GM18502 (cell line): Measurements from ENCODE around the gene SFPQ.

Source experiments
- ATAC-seq: cut with Tn5 transposase; IDR thresholded peaks from one replicate; pipeline ENCODE4 v1.9.1; 2021; ENCODE audit warnings: mild to moderate bottlenecking; ENCODE audit not compliant: unreplicated experiment, poor library complexity

Gene SFPQ

GRCh38 chr1:35188578-35189392 lies 4.2 kb downstream of the SFPQ start:
- ATAC-seq = no peak

- no peak for ATAC-seq
These were observed 5.1 kb downstream of the SFPQ start for GRCh38 chr1:35187816-35188342.

GRCh38 chr1:35186239-35186638 lies 6.7 kb downstream of the SFPQ start:
- ATAC-seq = no peak

GRCh38 chr1:35185200-35185599 lies 7.7 kb downstream of the SFPQ start:
- ATAC-seq = no peak

- no peak for ATAC-seq
These were observed 8.3 kb downstream of the SFPQ start for GRCh38 chr1:35184495-35185199.

GRCh38 chr1:35181790-35182455 lies 11.0 kb downstream of the SFPQ start:
- no peak for ATAC-seq

- ATAC-seq = no peak
These were observed 12.1 kb downstream of the SFPQ start for GRCh38 chr1:35180776-35181374.

GRCh38 chr1:35179908-35180307 lies 13.0 kb downstream of the SFPQ start:
- no peak for ATAC-seq

- no peak for ATAC-seq
These were observed 14.0 kb downstream of the SFPQ start for GRCh38 chr1:35178874-35179380.

- ATAC-seq = no peak
These were observed 14.7 kb downstream of the SFPQ start for GRCh38 chr1:35178295-35178695.

- ATAC-seq = no peak
These were observed 15.6 kb downstream of the SFPQ start for GRCh38 chr1:35177237-35177786.

GRCh38 chr1:35175602-35176001 lies 17.3 kb downstream of the SFPQ start:
- ATAC-seq = no peak

GRCh38 chr1:35175098-35175576 lies 17.8 kb downstream of the SFPQ start:
- ATAC-seq = no peak

- no peak for ATAC-seq
These were observed 18.9 kb downstream of the SFPQ start for GRCh38 chr1:35173909-35174540.

- no peak for ATAC-seq
These were observed 19.5 kb downstream of the SFPQ start for GRCh38 chr1:35173491-35173890.

- no peak for ATAC-seq
These were observed 20.9 kb downstream of the SFPQ start for GRCh38 chr1:35172022-35172421.

- ATAC-seq = no peak
These were observed 21.4 kb downstream of the SFPQ start for GRCh38 chr1:35171579-35171978.

GRCh38 chr1:35164893-35165292 lies 28.1 kb downstream of the SFPQ start:
- no peak for ATAC-seq

- no peak for ATAC-seq
These were observed 41.7 kb downstream of the SFPQ start for GRCh38 chr1:35151220-35151619.
